ENCODE measurements around the gene THEM4. TPM values are rescaled to one million over a fixed set of nuclear protein-coding genes. Genes with fewer than 3 reads are reported as not detected.

Gene THEM4
- total and polyA plus RNA-seq, 2 donors (not counting 1 experiment from before 2014, with no cell fraction given): 15.0 to 16.1 TPM

- peaks cover 28 to 30% of the 10 kb centered on the region in 2 donors for H3K4me1 ChIP-seq (ENCODE audit: control insufficient read depth in 2 of 2, insufficient read depth in 2 of 2, low read length in 2 of 2)
- H3K9ac ChIP-seq (ENCODE audit: low read length): no peak overlapping the region
- H3K4me3 ChIP-seq (ENCODE audit: control extremely low read depth in 1 of 5, extremely low read depth in 1 of 5, insufficient read depth in 1 of 5, low read depth in 2 of 5, low read length in 4 of 5): no peak overlapping the region
- no peak overlapping the region for H3K4me2 ChIP-seq (replicated peaks; ENCODE audit: low read depth, low read length, poor library complexity, severe bottlenecking)
- peaks cover 4% of the 10 kb centered on the region for H3K27me3 Mint-ChIP-seq
- no peak overlapping the region for H3K27ac Mint-ChIP-seq
- POLR2A ChIA-PET: no interaction called here
- H3K4me1 Mint-ChIP-seq: peaks cover 36% of the 10 kb centered on the region
- CTCF ChIA-PET: interaction anchor here (3.9 kb wide), 1 partner anchor 12 kb away, joined by 29 read pairs; no protein-coding TSS in a partner anchor
- H3K27me3 ChIP-seq (replicated peaks in 1 of 4; ENCODE audit: control extremely low read depth in 1 of 4, control insufficient read depth in 3 of 4, insufficient read depth in 4 of 4, low read length in 3 of 4): no peaks in the 10 kb centered on the region
- H3K4me3 Mint-ChIP-seq: no peak overlapping the region
- no peaks in the 10 kb centered on the region for H3K36me3 ChIP-seq (replicated peaks in 1 of 2; ENCODE audit: control extremely low read depth in 1 of 2, control insufficient read depth in 1 of 2, extremely low read depth in 1 of 2, insufficient read depth in 2 of 2, low read length in 1 of 2)
- no peak for TF ChIP-seq CTCF (IDR thresholded peaks at IDR 0.05)
- TF ChIP-seq EZH2 (IDR thresholded peaks at IDR 0.05; ENCODE audit: borderline replicate concordance, insufficient read depth, low read depth, low read length, poor library complexity, severe bottlenecking): no peak
- DNase-seq: no peak
- H4K20me1 ChIP-seq (ENCODE audit: control insufficient read depth, insufficient read depth, low read length, poor library complexity, severe bottlenecking): no peaks in the 10 kb centered on the region
- intact Hi-C loops (cut with micrococcal nuclease): no loop called here
- H3K27ac ChIP-seq (ENCODE audit: low read length in 2 of 2): peak overlapping the region in 1 of 2 donors; percentile 88
- H2AFZ ChIP-seq (ENCODE audit: insufficient read depth, low read depth, low read length, poor library complexity, severe bottlenecking): no peak overlapping the region
- WGBS (ENCODE audit: insufficient coverage): no CpG with 5 or more reads among the region's 2 CpGs
- H3K9me3 ChIP-seq (ENCODE audit: control extremely low read depth in 1 of 3, control insufficient read depth in 2 of 3, insufficient read depth in 1 of 3, low read length in 2 of 3): peaks cover 0 to 3% (median 0%) of the 10 kb centered on the region in 3 donors
- ATAC-seq (ENCODE audit: low read depth): no peak
- H3K79me2 ChIP-seq (ENCODE audit: control insufficient read depth, insufficient read depth, low read length): no peaks in the 10 kb centered on the region
- H3K9me3 Mint-ChIP-seq (ENCODE audit: insufficient read depth): no peaks in the 10 kb centered on the region
Observed at GRCh38 chr1:151947140-151947539, 37.8 kb upstream of the THEM4 start.

All from B cell (primary cell).